HG03103 (cell line): ENCODE results near the gene RPRD1A.
"Not testable (repeated sequence)": the region's sequence is repeated elsewhere in the genome, so short reads cannot be mapped to it uniquely, and the experiment has no call there.

Source experiments
- ATAC-seq: cut with Tn5 transposase; IDR thresholded peaks from one replicate; pipeline ENCODE4 v1.9.1; 2021; ENCODE audit warnings: low read depth; ENCODE audit not compliant: unreplicated experiment

The RPRD1A gene

DNA sequence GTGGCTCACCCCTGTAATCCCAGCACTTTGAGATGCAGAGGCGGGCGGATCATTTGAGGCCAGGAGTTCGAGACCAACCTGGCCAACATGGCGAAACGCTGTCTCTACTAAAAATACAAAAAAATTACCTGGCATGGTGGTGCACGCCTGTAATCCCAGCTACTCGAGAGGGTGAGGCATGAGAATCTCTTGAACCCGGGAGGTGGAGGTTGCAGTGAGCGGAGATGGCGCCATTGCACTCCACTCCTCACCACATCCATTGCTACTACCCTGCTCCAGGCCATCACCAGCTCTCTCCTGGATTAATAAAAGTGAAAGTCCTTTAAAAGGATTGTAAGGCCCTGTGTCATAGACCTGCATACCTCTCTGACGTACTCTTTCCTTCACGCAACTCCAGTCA, 93.7 kb downstream of the RPRD1A start:
- ATAC-seq: no peak

DNA sequence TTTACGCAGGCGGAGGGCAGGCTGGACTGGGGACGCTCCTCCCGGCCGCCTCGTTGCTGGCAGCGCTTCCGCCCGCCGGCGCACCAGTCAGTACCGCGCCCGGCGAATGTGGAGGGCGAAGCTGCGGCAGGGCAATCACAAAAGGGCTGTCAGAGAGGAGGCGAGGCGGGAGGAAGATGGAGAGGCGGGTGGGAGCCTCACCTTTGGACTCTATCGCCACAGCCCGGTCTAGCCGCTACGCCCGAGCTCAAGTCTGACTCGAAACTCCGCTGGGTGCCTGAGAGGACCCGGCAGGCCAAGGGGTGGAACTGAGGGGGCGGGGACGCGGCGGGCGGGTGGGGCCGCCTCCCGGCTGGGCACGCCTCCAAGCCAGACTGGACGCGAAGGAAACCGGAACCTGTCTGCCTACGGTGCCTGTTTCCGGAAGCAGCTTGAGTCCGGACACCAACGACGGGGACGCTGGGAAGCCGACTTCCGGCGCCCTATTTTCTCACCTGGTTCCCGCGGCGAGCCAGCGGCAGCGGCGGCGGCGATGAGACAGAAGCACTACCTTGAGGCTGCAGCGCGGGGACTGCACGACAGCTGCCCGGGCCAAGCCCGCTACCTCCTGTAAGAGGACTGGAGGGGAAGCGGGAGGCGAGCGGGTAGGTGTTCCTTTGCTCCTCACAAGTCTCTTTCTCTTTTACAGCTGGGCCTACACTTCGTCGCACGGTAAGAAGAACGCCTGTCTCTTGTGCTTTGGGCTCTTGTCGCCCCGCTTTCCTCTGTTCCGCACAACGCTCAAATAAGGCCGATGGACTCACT, 95.0 kb downstream of the RPRD1A start, which contains the start of gene RMP24:
RMP24 (plus strand) TSS at position 483 of the 804 bp plus-strand sequence.
- ATAC-seq: peak; percentile 81

DNA sequence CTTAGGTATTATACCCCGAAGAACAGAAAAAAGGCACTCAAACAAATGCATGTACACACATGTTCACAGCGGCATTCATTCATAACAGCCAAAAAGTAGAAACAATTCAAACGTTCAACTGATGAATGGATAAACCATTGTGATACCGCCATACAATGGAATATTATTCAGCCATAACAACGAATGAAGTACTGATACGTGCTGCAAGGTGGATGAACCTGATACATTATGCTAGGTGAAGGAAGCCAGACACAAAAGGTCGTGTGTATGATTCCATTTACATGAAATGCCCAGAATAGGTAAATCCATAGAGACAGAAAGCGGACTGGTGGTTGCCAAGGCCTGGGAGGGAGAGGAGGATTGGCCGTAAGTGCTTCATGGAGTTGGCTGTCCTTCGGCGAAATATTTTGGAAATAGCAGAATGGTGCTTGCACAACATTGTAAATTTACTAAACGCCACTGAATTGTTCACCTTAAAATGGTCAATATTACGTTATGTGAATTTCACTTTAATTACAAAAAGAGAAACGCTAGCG, 95.6 kb downstream of the RPRD1A start:
- ATAC-seq: peak; percentile 9

DNA sequence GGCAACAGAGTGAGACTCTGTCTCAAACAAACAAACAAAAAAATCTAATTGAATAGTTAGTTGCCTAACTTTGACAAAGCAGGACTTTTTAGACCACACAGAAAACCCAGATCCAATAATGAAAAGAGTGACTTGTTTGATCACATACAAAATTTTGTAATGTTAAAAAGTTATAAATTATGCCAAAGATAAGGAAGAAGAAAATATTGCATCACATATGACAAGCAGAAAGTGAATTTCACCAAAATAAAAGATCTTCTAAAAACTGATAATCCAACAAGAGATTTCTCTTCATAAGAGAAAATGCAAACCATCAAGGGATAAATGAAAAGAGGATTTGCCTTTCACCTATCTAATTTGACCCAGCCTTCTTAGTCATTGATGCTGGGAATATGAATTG, 97.7 kb downstream of the RPRD1A start:
- no peak for ATAC-seq

DNA sequence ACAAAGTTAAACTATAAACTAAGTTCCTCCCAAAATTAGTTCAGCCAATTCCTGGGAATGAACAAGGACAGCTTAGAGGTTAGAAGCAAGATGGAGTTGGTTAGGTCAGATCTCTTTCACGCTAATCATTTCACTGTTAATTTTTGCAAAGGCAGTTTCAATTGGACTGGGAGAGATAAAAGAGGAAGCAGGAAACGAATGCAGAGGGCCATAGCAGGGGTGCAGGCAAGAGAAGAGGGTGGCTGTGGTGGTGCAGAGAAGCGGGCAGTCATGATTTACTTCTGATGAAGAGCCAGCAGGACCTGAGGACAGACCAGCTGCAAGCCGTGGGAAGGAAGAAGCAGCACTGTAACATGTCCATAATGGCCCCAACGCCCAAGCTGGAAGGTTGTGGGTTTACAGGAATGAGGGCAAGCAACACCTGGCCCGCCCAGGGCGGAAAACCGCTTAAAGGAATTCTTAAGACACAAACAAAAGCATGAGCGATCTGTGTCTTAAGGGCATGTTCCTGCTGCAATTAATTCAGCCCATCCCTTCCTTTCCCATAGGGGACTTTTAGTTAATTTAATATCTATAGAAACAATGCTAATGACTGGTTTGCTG, 99.0 kb downstream of the RPRD1A start:
- no peak for ATAC-seq

DNA sequence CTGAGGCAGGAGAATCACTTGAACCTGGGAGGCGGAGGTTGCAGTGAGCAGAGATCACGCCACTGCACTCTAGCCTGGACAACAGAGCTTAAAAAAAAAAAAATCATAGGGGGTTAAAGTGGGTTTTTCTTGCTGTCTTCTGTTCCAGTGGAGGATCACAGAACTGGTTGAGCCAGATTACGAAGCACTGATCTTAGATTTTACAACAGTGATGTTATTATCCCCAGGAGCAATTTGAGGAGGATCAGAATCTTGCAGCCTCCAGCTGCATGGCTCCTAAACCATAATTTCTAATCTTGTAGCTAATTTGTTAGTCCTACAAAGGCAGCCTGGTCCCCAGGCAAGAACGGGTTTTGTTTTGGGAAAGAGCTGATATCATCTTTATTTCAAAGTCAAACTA, 99.5 kb downstream of the RPRD1A start:
- not testable (repeated sequence) for ATAC-seq

DNA sequence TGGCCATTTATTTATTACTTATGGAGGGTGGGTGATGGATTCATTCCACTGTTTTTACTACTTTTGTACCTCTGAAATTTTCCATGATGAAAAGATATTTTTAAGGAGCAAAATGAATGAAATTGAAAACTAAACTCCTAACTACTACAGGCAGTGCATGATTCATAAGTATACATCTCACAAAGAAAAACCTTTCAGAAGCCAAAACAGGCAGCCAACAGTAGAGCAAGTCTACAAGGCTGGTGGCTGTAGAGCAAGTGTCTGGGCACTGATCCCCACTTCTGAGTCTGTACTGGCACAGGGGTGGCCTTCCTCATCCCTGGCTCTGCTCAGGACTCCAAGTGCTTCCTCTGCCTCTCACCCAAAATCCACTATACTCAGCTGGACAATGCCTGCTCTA, 103.0 kb downstream of the RPRD1A start:
- no peak for ATAC-seq

DNA sequence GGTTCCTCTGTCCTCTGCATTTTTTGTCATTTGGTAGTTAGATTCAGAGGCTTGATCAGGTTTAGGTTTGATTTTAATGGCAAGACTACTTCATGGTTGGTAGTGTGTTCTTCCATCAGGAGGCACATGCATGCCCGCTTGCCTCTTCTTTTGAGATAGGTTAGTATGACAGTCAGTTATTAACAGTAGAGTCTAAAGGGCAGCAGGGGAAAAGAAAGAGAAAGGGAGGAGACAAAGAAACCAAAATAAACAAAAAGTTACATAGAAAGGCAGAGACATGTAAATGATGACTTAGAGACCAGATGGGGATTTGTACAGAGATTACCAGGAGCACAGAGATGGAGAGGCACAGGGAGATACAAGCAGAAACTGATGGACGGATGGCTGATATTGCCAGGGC, 105.0 kb downstream of the RPRD1A start:
- no peak for ATAC-seq

DNA sequence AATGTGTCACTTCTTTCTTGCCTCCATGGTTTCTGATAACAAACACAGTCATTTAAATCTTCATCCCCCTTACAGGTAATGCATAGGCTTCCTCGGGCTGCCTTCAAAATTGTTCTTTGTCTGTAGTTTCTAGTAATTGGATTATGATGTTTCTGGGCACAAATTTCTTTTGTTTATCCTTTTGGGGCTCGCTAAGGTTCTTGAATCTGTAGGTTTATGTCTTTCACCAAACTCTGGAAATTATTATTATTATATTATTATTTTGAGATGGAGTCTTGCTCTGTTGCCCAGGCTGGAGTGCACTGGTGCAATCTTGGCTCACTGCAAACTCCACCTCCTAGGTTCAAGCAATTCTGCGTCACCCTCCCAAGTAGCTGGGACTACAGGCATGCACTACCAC, 111.1 kb downstream of the RPRD1A start:
- no peak for ATAC-seq

DNA sequence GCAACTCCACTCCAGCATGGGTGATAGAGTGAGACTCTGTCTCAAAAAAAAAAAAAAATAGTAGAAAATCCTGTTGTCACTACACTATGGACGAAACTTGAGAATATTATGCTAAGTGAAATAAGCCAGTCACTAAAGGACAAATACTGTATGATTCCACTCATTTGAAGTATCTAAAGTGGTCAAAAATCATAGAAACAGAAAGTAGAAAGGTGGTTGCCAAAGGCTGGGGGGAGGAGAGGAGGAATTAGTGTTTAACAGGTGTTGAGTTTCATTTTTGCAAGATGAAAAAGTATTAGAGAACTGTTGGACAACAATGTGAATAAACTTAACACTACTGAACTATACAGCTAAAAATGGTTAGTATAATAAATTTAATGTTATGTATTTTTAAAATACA, 113.7 kb downstream of the RPRD1A start:
- no peak for ATAC-seq

DNA sequence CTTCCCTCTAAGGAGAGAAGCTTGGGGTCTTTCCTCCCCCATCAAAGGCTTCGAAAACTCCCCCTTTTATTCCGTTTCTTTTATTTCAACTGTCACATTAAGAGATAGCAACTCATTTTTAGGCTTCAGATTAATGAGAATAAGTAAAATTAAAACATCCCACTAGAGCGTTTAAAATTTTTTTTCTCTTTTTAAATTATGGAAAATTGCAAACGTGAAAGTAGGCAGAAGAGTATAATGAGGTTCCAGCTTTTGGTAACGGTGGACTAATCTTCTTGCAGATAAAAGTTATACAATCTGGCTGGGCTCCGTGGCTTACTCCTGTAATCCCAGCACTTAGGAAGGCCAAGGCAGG, 116.8 kb downstream of the RPRD1A start:
- ATAC-seq: no peak

DNA sequence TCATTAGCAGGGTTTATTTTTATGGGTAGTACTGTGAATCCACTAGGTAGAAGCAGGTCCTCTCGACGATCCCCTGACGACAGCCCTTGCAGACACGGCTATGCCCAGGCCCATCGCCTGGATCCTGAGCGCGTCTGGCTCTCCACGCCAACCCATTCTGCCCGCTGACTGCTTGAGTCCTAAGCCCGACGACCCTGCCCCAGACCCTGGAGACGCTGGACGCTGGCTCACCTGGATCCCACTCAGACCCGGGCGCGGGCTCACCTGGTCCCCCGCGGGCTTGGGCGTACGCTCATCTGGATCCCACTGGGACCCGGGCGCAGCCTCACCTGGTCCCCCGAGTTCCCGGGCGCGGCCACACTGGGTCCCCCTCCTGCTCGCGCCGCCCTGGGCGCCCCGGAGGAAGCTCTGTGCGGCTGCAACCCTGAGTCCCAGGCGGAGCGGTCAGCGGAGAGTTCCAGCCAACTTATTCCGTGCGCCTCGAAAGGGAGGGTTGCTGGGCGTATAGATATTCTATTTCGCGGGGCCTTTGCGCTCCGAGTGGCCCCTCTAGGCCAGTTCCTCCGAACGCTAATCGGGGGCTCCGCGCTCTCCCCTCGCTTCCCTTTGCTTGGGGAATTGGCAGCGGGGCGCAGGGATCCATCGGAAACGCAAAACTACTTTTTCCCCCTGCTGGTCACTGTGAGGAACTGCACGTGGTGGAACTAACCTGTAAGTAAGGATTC, 117.3 kb downstream of the RPRD1A start:
- ATAC-seq: no peak

DNA sequence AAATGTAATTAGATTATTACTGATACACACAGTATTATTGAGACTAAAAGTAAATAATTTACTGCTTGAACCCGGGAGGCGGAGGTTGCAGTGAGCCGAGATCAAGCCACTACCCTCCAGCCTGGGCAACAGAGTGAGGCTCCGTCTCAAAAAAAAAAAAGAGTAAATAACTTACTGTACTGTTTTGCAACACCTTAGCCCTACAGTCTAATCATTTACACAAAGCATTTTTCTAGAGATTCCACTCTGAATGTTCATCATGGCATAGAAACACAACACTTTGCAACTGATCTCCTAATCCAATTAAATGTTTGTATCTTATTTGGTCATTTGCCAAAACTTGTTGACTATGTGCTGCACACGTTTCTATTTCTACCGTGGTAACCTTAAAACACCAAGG, 118.3 kb downstream of the RPRD1A start:
- ATAC-seq: no peak

DNA sequence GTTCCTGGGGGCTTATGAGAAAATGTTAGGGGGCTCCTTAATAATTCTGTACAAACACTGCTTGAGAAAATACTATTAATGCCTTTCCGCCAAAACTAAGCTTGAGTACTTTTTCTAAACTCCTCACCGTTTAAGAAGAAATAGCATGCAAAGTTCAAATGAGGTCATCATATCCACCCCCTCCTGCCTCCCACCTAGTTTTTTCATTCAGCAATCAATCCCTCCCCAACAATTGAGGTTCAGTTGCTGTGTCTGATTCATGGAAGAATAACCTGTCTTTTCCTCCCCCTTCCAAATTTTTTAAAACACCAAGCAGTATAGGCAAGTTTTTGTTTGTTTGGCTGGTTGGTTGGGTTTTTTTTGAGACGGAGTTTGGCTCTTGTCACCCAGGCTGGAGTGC, 119.3 kb downstream of the RPRD1A start:
- no peak for ATAC-seq

DNA sequence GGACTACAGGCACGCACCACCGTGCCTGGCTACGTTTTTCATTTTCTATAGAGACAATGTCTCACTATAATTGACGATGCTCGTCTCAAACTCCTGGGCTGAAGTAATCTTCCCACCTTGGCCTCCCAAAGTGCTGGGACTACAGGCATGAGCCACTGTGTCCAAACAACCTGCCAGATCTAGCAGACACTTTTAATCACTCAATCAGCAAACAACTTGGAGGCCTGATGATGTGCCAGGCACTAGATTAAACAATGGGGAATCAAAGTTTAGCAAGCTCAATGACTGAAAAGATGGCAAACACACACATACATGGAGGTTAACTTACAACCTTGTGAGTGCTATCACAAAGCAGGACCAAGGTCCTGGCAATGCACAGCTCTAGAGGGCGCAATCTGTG, 124.7 kb downstream of the RPRD1A start:
- ATAC-seq: no peak

DNA sequence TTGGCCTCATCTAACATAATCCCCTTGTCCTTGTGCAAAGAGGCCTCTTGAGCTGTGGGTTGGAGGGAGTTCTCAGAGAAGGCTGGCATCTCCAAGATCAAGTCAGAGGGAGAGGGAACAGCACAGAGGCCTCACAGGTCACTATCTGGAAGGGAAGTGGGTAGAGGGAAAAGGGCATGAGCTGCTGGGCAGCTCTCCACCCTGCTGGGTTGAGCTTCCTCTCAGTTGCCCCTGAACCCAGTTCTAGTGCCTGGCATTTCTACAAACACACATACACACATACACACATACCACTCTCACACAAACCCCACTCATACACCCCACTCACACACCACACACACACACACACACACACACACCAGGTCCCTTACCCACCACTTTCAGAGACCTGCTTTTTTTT, 125.2 kb downstream of the RPRD1A start:
- ATAC-seq: no peak

DNA sequence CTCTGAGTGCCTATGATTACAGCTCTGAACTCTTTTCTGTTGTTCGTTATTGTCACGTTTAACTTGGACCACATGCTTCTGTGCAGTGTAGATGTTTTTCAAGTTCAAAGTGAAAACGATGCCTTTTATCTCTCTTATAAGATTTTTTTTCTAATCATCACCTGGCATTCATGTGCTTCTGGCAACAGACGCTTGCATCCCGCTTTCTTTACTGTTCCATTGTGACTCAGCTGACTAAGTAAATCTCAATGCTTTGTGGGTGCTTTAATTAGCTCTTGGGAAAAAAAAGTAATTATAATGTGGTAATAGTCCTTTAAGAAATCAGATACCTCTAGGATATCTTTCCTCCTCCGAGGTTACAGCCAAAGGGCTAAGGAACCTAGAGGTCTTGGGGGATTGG, 126.1 kb downstream of the RPRD1A start:
- no peak for ATAC-seq
